Measurements from ENCODE around the gene MAGEL2.

MAGEL2 gene

DNA sequence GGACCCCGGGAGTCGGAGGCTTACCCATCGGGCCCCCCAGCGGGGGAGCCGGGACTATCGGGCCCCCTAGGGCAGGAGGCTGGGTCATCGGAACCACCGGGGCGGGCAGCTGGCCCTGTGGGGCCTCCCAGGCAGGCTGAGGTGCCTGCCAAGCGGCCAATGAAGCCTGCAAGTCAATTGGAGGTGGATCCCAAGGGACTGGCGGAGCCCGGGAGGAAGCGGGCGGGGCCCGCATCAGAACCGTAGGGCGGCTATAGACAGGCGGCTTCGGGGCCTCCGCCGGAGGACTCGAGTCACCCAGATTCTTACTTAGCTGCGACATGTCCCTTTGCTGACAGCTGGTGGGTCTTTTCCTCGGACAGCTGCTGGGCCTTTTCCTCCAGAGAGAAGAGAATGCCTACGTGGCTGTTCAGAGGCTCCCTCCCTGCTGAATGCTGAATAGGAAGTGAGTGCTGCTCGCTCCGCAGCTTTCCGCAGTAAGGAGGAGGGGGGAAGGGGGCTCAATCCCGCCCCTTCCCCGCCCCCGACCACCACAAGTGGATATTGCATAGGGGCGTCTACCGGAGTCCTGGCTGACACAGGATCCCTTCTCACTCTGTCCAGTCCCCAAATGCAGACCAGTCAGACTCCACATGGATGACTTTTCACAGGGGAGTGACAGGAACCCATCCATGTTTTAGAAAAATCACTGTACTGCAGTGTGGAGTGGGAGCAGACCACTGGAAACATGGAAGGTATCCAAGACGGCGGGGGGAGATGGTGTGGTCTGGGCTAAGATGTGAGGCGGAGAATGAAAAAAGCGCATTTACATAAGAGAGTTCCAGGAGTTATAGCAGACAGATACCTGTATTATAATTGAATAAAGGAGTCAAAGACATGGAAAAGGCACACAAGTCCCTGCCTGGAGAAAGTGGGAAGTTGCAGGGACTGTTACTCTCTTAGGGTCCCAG lies at the start of gene MAGEL2:
Gene MAGEL2 (minus strand): TSS at position 447 of the 950 bp plus-strand sequence. CDS start 125 bp downstream, at position 322.
- Mint-ChIP-seq H3K9me3 (ENCODE audit: low read depth) (no peaks in the 10 kb centered on the region), H3K27me3 (peaks cover 5% of the 10 kb centered on the region), H3K4me3 (no peak within 1 kb of the TSS), H3K27ac (no peak within 1 kb of the TSS), H3K4me1 (ENCODE audit: low read depth) (no peaks in the 10 kb centered on the region), H3K36me3 (no peaks in the 10 kb centered on the region)

DNA sequence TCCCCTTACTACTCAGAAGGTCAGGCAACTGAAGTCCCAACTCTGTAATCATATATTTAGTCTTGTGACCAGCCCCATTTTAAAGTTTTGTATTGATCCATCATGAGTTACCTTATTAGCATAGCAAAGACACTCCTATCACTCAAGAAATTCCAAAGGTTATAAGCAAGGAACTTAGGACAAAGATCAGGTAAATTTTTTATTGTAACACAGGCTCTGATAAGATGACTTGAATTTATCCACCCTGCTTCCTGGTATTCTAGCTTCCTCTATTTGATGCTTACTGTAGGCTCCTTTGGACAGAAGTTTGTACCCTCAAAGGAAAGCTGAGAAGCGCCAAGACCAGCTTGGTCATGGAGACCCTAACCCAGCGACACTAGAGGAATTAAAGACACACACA lies 47.6 kb upstream of the MAGEL2 start:
- no peaks in the 10 kb centered on the region for H3K27me3 Mint-ChIP-seq
- H3K9me3 Mint-ChIP-seq (ENCODE audit: low read depth) = peaks cover 9% of the 10 kb centered on the region
- no peaks in the 10 kb centered on the region for H3K4me1 Mint-ChIP-seq (ENCODE audit: low read depth)
- H3K36me3 Mint-ChIP-seq = no peaks in the 10 kb centered on the region
- no peak overlapping the region for H3K4me3 Mint-ChIP-seq
- H3K27ac Mint-ChIP-seq = no peak overlapping the region

DNA sequence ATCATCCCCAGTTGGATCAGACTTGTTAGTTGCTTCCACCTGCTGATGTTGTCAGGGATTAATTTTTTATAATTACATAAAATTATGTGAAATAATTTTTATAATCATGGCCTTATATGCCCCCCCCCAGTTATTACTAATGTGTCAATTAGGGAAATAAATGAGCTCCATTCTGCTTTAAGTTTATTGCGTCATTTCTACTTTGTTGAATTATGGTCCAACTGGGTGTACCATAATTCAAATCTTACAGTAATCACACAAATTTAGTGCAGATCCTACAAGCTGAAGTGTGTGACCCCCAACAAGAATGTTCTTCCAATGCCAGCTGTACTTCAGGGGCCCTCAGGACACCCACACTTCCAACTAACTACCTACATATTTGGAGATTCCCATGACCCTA lies 46.9 kb upstream of the MAGEL2 start:
- no peaks in the 10 kb centered on the region for H3K4me1 Mint-ChIP-seq (ENCODE audit: low read depth)
- H3K27me3 Mint-ChIP-seq = no peaks in the 10 kb centered on the region
- peaks cover 9% of the 10 kb centered on the region for H3K9me3 Mint-ChIP-seq (ENCODE audit: low read depth)
- no peaks in the 10 kb centered on the region for H3K36me3 Mint-ChIP-seq
- no peak overlapping the region for H3K4me3 Mint-ChIP-seq
- H3K27ac Mint-ChIP-seq = no peak overlapping the region

DNA sequence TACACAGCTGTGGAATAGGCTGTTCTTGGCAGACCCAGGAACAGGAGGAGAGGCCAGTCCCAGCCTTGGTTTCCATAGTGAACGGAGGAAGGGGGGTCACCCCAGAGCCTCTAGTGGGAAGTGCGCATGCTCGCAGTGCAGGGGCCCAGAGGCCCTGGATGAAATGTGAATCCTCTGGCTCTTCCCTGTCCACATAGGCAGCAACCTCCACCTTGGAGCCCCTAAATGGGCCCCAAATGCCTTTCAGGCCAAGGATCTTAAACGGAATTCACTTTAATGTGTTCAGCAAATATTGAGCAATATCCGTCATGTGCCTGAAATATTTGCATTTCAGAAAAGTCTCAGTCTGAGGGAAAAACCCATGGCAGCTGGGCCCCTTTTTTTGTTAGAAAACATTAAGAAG lies 42.8 kb upstream of the MAGEL2 start:
- peaks cover 9% of the 10 kb centered on the region for H3K9me3 Mint-ChIP-seq (ENCODE audit: low read depth)
- H3K27ac Mint-ChIP-seq = no peak overlapping the region
- H3K27me3 Mint-ChIP-seq = peaks cover 6% of the 10 kb centered on the region
- no peaks in the 10 kb centered on the region for H3K36me3 Mint-ChIP-seq
- no peaks in the 10 kb centered on the region for H3K4me1 Mint-ChIP-seq (ENCODE audit: low read depth)
- H3K4me3 Mint-ChIP-seq = no peak overlapping the region

DNA sequence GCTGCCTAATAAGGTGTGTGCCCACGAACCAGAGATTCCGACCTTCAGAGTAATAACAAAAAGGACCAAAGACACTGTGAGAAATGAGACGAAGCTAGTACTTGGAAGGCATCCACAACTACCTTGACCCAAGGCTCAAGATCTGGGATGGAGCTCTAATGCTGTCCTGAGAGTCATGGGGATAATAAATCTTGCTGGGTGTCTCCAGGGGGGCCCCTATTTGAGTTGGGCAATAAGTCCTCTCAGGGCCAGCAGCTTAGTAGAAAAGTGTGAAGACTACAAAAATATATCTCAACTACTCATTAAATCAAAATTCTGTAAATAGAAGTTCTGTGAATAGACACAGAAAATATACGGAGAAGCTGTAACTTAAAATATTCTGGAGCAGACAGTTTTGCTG lies 42.3 kb upstream of the MAGEL2 start:
- no peak overlapping the region for H3K4me3 Mint-ChIP-seq
- no peak overlapping the region for H3K27ac Mint-ChIP-seq

DNA sequence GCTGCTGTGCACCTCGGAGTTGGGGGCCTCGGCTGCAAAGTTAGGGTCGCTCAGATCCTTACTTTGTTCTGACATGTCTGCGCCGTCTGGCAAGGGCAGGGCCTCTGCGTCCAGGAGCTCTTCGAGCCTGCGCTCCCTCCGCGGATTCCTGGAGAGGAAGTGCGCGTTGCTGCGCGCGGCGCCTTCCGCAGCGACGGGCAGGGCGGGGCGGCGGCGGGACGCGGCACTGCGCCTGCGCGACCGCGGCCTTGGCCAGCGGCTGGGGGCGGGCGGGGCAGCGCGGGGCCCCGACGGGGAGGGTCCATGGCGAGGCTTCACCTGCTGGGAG lies 39.4 kb upstream of the MAGEL2 start, which contains the start of gene NDN:
Gene NDN (minus strand): TSS at position 163 of the 328 bp plus-strand sequence. CDS start 88 bp downstream, at position 75.
- Mint-ChIP-seq H3K27ac (no peak within 1 kb of the TSS), H3K4me3 (peak within 1 kb of the TSS; percentile 42), H3K4me1 (ENCODE audit: low read depth) (no peaks in the 10 kb centered on the region), H3K27me3 (peaks cover 6% of the 10 kb centered on the region), H3K36me3 (no peaks in the 10 kb centered on the region), H3K9me3 (ENCODE audit: low read depth) (no peaks in the 10 kb centered on the region)

More for the DNA sequence above, 42.3 kb upstream of the MAGEL2 start:
- Mint-ChIP-seq H3K27me3 (peaks cover 6% of the 10 kb centered on the region), H3K9me3 (ENCODE audit: low read depth) (peaks cover 4% of the 10 kb centered on the region), H3K4me1 (ENCODE audit: low read depth) (no peaks in the 10 kb centered on the region), H3K36me3 (no peaks in the 10 kb centered on the region)

DNA sequence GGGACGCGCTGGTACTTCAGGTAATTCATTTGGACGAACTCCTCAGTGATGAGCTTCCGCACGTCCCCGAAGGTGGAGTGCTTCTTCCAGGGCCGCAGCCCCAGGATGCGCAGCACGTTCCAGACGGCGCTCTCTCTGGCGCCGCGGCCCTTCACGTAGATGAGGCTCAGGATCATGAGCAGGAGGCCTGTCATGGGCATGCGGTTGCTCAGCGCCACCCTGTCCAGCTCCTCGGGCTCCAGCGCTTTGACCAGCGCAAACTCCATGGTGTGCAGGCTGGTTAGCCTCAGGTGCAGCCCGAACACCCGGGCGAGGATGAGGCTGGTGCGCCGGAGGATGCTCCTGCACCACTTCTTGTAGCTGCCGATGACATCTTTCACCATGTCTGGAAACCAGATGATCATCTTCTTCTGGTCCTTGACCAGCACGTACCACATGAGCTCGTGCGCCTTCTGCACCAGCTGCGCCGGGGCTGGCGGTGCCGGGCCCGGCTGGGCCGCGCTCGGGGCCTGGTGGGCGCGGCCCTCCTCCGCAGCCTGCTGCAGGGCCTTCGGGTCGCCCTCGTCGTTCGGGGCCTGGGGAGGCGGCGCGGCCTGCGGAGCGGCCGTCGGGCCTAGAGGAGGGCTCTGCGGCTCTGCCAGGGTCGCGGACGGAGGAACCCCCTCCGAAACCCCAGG lies 38.9 kb upstream of the MAGEL2 start:
- H3K27me3 Mint-ChIP-seq = peaks cover 6% of the 10 kb centered on the region
- no peaks in the 10 kb centered on the region for H3K4me1 Mint-ChIP-seq (ENCODE audit: low read depth)
- no peaks in the 10 kb centered on the region for H3K9me3 Mint-ChIP-seq (ENCODE audit: low read depth)
- H3K36me3 Mint-ChIP-seq = no peaks in the 10 kb centered on the region
- H3K4me3 Mint-ChIP-seq = no peak overlapping the region
- H3K27ac Mint-ChIP-seq = no peak overlapping the region

DNA sequence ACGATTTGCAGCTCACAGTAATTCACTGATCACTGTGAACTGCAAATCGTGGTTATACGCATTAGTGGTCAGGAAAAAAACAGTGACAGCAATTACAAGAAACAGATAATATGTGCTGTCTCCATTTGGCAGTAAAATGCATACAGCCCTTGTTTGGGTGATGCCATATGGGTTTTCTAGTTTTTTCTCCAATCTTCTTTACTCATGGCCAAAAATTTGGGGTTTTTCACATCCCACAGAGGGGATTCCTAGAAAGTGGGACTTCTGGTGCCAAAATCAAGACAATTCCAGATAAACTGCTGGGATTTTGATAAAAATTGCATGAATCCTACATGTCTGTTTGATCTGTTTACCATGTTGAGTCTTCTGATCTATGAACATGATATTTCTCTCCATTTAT lies 23.8 kb upstream of the MAGEL2 start:
- no peak overlapping the region for H3K27ac Mint-ChIP-seq
- H3K4me1 Mint-ChIP-seq (ENCODE audit: low read depth) = no peaks in the 10 kb centered on the region
- no peaks in the 10 kb centered on the region for H3K9me3 Mint-ChIP-seq (ENCODE audit: low read depth)
- no peaks in the 10 kb centered on the region for H3K36me3 Mint-ChIP-seq
- H3K27me3 Mint-ChIP-seq = peaks cover 2% of the 10 kb centered on the region
- no peak overlapping the region for H3K4me3 Mint-ChIP-seq

DNA sequence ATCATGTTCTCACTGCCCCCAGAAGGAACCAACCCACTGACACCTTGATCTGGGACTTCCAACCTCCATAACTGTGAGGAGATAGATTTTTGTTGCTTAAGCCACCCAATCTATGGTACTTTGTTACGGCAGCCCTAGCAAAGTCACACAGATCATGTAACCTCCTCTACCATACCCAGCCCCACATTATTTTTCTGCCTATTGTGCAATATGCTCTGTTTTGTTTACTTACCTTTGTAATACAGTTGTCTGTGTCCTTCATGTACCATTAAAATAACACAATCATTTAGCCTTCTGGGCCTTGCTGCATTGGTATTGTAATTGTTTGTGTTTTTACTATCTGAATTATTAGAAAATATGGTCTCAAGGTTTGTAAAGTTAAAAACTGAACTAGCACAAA lies 23.3 kb upstream of the MAGEL2 start:
- Mint-ChIP-seq H3K27me3 (peaks cover 2% of the 10 kb centered on the region), H3K9me3 (ENCODE audit: low read depth) (no peaks in the 10 kb centered on the region), H3K4me3 (no peak overlapping the region), H3K27ac (no peak overlapping the region), H3K4me1 (ENCODE audit: low read depth) (no peaks in the 10 kb centered on the region), H3K36me3 (no peaks in the 10 kb centered on the region)

DNA sequence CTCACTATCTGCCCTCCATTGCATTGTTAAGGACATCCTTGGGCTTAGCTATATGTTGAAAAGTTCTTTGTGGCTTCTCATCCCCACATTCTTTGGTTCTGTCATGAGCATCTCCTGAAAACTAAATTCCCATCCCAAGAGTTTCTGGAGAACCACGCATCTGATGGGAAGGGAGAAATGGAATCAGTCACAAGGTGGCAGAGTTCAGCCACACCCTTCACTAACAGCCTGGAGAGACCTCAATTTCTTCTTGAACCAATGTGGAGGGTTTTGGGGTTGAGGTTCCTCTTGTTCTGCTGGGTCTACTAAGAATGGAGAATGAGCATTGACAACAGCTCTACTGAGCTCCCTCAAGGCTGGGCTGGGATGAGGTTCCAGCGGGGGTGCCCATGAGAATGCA lies 15.6 kb upstream of the MAGEL2 start:
- Mint-ChIP-seq H3K4me3 (no peak overlapping the region), H3K27me3 (no peaks in the 10 kb centered on the region), H3K9me3 (ENCODE audit: low read depth) (no peaks in the 10 kb centered on the region), H3K4me1 (ENCODE audit: low read depth) (no peaks in the 10 kb centered on the region), H3K27ac (no peak overlapping the region), H3K36me3 (no peaks in the 10 kb centered on the region)

DNA sequence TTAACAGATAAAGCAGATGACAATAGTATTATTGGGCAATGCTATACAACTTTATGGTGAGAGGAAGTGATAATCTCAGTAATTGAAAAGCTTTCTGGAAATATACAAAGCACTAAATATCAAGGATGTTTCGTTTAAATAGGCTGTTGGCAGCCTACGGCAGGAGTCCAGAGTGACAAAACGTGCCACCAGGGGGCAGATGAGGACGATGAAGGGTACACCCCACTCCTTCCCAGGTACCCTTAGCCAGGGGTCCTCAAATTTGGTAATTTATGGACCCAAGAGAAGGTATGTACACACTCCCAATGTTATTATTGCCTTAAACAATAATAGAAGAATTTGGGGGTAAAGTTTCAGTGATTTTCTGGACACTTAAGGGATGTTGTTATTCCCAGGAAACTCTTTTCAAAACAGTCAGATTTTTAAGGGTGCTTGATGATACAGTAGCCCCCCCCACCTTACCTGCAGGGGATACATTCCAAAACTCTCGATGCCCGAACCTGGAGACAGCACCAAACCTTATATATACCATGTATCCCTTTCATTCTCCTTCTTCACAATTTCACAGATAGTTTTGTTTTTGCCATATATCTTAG lies 1.4 kb upstream of the MAGEL2 start:
- H3K9me3 Mint-ChIP-seq (ENCODE audit: low read depth) = no peaks in the 10 kb centered on the region
- no peak overlapping the region for H3K27ac Mint-ChIP-seq
- H3K27me3 Mint-ChIP-seq = peaks cover 8% of the 10 kb centered on the region

DNA sequence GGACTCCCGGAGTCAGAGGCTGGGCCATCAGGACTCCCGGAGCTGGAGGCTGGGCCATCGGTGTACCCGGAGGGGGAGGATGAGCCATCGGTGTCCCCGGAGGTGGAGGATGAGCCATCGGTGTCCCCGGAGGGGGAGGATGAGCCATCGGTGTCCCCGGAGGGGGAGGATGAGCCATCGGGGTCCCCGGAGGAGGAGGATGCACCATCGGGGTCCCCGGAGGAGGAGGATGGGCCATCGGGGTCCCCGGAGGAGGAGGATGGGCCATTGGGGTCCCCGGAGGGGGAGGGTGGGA lies 719 bp downstream of the MAGEL2 start:
- no peaks in the 10 kb centered on the region for H3K36me3 Mint-ChIP-seq

More for the DNA sequence above, 1.4 kb upstream of the MAGEL2 start:
- H3K4me3 Mint-ChIP-seq = no peak overlapping the region
- no peaks in the 10 kb centered on the region for H3K36me3 Mint-ChIP-seq
- no peaks in the 10 kb centered on the region for H3K4me1 Mint-ChIP-seq (ENCODE audit: low read depth)

DNA sequence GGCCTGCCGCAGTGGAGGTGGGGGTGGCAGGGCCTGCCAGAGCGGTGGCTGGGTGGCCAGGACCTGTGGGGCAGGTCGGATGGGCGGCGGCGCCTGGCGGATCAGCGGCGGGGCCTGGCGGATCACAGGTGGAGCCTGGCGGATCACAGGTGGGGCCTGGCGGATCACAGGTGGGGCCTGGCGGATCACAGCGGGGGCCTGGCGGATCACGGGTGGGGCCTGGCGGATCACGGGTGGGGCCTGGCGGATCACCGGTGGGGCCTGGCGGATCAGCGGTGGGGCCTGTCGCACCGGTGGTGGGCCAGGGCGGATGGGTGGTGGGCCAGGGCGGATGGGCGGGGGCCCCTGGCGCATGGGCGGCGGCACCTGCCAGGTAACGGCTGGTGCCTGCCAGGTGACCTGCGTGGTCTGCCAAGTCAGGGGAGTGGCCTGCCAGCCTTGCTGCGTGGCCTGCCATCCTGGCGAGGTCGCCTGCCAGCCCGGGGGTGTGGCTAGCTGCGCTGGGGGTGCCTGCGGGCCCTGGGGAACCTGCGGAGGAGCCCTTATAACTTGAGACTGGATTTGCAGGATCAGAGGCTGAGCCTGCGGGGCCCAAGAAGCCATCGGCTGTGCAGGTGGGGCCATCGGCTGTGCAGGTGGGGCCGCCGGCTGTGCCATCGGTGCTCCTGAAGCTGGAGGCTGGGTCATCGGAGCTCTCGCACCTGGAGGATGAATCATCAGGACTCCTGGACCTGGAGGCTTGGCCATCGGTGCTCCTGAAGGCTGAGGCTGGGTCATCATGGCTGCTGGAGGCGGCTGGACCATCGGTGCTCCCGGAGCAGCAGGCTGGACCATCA lies 1.3 kb downstream of the MAGEL2 start:
- Mint-ChIP-seq H3K27me3 (peaks cover 9% of the 10 kb centered on the region), H3K9me3 (ENCODE audit: low read depth) (no peaks in the 10 kb centered on the region), H3K4me3 (no peak overlapping the region), H3K27ac (no peak overlapping the region), H3K4me1 (ENCODE audit: low read depth) (no peaks in the 10 kb centered on the region), H3K36me3 (no peaks in the 10 kb centered on the region)

More for the DNA sequence above, 719 bp downstream of the MAGEL2 start:
- no peaks in the 10 kb centered on the region for H3K9me3 Mint-ChIP-seq (ENCODE audit: low read depth)
- H3K27me3 Mint-ChIP-seq = peaks cover 9% of the 10 kb centered on the region
- no peak overlapping the region for H3K4me3 Mint-ChIP-seq
- H3K27ac Mint-ChIP-seq = no peak overlapping the region
- no peaks in the 10 kb centered on the region for H3K4me1 Mint-ChIP-seq (ENCODE audit: low read depth)

DNA sequence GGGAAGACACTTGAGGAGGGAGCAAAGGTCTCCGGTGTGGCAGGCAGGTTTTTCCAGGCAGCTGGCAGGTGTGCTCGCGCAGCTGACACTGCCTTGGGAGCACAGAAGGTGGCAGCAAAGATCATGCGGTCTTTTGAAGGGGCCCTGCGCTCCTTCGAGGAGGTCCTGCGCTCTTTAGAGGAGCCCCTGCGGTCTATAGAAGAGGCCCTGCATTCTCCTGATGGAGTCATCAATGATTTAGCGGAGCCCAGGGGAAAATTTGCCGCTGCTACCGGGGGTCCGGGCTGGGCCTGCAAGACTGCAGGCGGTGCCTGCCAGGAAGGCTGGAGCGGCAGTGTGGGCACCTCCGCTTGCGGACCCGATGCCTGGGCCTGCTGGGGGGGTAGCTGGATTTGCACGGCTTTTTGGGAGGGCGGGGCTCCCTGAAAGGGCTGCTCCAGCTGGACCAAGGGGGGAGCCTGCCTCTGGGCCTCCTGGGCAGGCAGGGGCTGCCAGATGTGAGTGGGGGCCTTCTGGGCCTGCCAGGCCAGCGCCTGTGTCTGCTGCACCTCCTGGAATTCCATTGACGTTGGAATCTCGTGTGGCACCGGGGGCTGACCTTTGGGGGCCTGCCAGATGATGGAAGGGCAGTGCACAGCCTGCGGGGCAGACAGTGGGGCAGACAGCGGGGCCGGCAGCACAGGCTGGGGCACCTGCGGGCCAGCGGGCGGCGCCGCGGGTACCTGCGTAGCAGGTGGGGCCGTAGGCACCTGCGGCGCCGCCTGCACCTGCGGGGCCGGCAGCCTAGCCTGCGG lies 2.1 kb downstream of the MAGEL2 start:
- Mint-ChIP-seq H3K27me3 (peaks cover 9% of the 10 kb centered on the region), H3K4me3 (no peak overlapping the region), H3K27ac (no peak overlapping the region), H3K4me1 (ENCODE audit: low read depth) (no peaks in the 10 kb centered on the region), H3K9me3 (ENCODE audit: low read depth) (no peaks in the 10 kb centered on the region), H3K36me3 (no peaks in the 10 kb centered on the region)

All from activated naive CD8-positive, alpha-beta T cell (primary cell).